ENCODE results near the gene HOXB5.

Gene HOXB5

DNA sequence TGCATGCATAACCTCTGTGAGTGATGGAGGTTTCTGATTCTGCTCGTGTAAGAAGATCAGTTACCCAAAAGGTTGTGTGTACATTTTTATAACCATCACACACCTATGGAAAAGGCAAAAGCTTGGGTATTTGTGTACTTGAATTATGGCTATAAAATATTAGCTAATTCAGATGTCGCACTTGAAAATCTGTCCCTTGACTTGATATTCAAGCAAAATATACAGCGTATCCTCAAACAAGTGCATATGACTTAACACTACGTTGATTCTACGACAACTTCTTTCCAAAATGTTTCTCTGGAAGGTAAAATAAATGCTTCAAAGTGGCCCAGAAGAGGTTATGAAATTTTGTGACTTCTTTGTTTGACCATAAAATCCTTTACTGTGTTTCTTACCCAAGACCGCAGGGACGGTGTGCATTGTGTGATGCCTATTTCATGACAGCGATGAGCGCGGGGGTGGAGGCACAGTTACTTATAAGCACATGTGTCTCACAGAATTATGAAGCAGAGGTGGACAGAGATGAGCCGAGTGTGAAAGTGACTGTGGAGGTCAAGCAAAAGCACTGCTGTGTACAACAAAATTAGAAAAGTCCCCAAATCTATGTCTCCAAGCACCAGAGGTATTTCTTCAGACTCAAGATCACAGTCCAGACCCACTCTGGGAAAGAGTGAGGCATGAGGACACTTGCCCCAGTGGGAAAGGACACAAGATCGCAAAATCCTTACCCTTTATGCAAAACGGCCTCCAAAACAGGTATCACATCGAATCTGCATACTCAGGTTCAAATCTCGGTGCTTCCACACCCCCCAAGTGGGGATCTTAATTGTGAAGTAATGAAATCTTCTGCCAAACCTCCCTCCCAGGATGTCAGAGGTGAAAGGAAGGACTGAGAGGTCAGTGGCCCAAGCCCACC is 36.7 kb upstream of the HOXB5 start:
- no peak for DNase-seq

DNA sequence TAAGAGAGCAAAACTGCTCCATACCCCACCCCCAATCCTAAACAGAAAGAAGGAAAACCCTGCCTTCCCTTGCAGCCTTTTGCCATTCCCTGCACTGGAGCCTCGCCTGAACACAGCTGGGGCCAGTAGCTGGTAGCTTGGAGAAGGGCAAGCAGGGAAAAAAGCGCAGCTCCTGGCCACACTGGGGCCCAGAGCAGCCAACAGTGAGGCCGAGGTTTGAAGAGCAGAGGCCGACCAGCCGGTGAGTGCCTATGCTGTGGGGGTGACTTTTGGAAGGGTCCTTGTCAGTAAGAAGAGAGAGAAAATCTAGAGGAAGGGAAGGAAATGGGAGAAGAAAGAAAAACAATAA is 35.8 kb upstream of the HOXB5 start:
- DNase-seq = no peak

DNA sequence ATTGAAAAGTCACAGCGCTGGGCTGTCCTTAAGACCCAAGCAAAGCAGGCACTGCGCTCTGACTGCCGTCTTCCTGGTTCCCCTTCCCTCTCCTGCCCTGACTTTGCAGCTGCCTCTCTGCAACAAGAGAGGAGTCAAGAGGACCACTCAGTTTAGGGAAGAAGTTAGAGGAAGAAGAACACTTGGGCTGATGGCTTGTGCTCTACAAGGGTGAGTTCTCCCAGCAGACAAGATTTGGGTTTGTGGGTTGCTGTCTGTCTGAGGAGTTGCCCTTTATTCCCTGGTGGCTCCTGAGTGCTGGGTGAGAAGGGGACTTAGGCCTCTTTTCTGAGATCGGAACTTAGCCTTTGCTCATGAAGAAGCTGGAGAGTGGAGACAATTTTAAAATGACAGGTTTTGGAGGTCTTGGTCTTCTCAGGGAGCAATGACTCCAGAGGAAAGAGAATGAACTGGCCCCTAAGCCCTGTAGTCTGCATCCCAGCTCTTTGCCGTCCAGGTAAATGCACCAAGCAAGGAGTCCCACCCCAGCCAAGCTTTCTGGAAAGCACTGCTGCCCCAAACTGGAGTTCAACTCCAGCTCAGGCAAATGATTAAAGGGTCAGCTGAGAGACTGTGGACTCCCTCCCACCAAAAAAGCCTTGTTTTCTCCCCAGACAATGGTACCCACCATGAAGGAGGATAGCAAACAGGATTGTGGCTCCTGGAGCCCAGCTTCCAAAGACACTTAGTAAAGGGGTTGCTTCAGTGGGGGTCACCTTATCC is 35.3 kb upstream of the HOXB5 start:
- no peak for DNase-seq

DNA sequence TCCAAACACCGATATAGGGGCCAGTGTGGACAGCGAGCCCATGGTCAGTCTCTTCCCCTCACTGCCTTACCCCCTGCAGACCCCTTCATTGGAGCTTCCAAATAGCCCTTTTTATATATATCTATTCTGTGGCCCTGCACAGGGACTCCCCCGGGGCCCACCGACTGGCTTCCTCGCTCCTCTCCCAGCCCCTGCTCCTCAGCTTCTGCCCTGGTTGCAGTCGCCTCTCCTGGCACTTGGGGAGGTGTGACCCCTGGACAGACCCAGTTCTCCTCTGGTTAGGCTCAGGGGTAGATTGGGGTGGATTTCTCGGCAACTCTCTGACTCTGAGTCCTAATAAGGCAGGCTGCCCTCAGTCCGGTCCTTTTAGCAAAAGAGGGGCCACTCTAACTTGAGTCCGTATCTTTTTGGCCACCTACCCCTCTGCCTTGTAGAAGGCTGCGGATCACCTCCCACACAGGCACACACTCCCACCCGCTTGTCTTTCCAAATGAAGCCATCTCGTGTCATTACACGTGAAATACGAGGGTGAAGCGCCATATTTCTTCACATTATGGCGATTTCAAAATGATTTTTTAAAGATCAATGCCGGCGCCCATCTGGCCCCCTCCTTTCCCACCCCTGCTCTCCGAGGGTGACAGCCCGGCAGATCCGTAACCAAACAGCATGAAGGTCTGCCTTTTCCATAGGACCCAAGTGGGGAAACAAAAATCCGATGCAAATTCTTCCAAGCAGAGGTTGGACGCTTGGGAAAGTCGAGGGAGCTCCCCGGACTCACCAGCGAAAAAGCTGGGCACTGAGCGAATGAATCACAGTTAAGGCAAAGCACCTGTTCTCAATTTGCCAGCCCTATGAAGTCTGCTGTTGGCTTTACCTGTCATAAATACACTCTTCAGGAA is 34.3 kb upstream of the HOXB5 start:
- DNase-seq = no peak

DNA sequence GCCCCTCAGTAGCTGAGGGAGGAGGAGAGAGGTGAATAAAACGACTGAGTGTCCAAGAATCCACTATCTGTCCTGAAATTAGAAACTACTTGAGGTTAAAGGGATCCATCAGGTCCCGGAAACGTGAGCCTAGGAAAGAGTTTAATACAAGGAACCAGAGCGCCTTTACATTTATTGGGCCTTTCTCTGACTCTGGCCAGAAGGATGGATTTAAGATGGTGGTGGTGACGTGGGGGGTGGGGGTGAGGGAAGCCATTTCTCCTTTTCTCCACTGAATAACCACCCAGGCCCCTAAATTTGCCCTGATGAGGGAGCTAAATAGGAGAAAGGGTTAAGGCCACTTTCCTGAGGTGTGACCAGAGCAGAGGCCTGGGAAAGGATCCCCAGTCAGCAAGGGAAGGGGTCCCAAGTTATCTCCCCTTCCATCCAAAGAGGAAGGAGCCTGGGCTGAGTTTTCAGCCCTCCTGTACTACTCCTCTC is 33.6 kb upstream of the HOXB5 start:
- no peak for DNase-seq

DNA sequence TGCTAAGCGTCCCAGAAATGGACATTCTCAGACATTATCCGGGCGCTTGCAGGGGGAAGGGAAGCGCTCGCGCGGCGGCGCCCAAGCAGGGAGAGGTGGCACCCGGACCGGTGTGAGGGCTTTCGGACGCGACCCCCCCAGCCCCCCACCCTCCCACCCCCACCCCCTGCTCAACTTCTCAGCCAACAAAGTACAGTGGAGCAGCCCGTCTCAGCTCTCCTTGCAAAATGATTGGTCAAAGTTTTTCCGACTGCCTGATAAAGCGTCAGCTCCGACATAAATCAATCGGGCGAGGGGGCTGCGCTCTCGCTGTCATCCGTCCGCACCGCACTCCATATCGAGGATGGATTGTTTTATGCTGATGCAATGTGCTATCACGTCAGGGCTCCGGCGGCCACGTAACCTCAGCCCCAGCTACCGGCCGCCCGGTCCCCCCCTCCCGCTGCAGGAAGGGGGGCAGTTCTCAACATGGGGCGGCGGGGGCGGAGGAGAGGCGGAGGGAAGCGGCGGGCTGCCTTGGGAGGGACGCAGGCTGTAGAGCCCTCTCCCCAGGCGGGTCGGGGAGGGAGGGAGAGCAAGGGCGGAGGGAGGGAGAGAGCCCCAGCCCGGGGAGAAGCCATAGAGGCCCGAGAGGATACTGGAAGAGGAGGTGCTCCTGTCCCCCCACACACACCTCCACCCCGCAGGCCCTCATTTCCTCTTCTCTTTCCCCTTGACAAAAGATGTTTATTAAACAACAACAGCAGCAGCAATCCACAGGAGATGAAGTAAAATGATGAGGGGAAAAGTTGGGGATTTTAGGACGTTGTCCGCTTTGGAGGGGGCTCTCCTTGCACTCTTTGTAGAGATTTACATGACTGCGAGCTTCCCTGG is 32.9 kb upstream of the HOXB5 start, which contains the start of gene HOXB9:
TSS of gene HOXB9 (minus strand) at position 114 of the 873 bp plus-strand sequence. CDS start at position 25, 89 bp downstream.
- DNase-seq = no peak

DNA sequence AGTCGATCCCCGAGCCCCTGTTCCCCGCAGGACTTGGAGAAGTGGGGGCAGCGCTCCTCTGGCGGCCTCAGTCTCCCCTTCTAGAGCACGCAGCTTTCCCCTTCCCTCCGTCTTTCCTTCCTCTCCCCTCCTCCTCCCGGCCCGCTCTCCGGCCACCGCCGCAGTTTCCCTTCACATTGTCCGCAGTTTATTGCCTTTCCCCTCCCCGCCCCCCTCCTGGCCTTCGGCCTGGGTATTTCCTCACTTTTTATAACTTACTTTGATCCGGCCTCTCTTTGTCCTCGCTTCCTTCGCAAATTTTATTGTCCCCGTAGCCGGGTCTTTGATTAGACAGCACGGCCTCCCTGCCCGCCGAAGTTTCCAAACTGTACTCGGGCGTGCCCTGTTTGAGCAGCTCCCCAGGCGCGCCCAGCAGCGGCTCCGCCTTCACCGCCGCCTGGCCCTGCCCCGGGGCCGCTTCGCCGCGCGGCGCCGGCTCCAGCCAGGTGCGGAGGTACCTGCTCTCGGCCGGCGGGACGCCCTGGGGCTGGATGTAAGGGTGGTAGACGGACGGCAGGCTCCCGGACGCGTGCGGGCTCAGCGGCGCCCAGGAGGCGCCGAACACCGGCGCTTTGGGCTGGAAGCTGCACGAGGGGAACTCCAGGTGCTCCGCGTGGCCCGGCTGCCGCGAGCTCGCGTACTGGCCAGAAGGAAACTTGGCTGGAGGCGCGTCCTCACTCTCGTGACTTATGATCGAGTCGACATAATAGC is 32.1 kb upstream of the HOXB5 start:
- DNase-seq = no peak

DNA sequence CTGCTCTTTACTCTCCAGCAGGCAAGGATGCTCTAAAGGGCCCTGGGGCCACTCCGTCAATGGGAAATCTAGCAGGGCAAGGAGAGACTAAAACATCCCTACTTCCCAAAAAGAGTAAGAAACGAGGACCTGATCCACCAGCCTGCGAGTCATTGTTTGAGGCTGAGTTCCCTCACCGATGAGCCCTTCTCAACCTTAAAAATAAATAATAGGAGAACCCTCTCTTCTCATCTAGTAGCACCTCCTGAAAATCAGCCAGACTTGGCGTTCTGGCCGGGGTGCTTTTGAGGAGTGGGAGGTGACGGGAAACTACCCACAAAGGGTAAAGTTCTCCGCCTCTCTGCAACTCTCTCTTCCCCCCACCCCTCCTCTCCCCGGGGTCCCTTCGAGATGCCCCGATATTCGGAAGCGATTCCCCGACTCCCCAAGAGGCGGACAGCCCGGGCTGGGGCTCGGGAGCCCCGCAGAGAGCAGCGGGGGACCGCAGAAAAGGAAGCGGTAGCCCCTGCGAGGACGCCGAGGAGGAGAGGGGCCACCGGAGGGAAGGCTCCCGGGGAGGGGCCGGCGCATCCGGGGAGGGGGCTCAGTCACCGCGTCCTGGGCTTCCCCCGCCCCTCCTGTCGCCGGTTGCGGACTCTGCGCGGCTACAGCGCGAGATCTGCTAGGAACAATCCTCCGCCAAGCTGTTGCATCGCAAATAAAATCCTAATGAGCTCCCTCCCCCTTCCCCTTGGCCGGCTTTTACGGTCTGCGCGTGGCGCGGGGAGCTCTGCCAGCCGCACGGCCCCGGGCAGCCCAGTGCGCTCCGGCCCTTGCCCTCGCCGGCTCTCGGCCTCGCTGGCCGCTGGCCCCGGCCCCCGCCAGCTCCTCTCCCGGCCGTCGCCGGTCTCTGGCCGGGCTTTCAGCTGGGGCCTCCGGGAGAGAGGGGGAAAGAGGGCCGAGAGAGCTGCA is 31.2 kb upstream of the HOXB5 start:
- DNase-seq = peak in 1 of 58 donors; percentile 2

DNA sequence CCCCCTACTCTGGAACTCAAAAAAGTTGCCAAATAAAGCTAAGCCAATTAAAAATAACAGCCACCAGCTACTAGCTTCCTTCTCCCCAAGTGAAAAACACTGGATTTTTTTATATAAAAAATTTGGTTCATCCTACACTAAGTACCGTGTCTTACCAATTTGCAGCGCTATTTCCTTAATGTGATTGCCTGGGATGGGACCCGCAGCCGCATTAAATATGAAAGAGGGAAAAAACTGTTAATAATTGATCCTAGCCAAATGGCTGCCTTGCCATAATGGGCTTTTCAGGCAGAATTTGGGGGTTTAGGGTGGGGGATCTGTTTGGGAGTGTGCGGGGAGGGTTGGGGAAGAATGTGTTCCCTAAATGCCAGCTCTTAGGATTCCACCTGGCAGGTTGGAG is 30.5 kb upstream of the HOXB5 start:
- no peak for DNase-seq

DNA sequence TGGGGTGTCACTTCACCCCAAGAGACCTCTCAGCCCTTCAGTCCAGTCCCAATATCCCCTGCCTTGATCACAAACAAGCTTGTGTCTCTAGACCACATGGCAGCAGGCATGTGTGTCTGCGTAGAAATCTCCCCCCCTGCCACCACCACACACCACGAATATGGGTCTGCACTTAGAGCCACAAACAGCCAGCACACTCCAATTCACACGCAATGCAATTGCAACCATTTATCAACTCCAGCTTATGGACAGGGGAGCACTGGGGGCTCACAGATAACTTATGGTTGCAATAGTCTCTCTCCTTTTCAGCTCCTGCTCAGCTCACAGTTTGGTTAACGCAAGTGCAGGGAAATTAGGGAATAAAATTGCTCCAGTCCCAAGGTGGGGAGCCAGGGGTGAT is 30.0 kb upstream of the HOXB5 start:
- no peak for DNase-seq

DNA sequence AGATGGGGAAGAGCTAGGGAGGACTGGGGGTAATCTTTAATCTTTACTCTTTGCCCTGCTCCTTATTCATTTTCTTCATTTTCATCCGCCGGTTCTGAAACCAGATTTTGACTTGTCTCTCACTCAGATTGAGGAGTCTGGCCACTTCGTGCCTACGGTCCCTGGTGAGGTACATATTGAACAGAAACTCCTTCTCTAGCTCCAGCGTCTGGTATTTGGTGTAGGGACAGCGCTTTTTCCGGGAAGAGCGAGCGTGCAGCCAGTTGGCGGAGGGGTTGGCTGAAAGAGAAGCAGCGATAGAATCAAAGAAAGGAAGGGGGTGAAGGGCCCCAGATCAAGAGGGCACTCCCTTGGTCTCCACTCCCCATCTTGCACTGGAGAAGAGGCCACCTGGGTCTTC is 29.3 kb upstream of the HOXB5 start:
- DNase-seq = no peak

DNA sequence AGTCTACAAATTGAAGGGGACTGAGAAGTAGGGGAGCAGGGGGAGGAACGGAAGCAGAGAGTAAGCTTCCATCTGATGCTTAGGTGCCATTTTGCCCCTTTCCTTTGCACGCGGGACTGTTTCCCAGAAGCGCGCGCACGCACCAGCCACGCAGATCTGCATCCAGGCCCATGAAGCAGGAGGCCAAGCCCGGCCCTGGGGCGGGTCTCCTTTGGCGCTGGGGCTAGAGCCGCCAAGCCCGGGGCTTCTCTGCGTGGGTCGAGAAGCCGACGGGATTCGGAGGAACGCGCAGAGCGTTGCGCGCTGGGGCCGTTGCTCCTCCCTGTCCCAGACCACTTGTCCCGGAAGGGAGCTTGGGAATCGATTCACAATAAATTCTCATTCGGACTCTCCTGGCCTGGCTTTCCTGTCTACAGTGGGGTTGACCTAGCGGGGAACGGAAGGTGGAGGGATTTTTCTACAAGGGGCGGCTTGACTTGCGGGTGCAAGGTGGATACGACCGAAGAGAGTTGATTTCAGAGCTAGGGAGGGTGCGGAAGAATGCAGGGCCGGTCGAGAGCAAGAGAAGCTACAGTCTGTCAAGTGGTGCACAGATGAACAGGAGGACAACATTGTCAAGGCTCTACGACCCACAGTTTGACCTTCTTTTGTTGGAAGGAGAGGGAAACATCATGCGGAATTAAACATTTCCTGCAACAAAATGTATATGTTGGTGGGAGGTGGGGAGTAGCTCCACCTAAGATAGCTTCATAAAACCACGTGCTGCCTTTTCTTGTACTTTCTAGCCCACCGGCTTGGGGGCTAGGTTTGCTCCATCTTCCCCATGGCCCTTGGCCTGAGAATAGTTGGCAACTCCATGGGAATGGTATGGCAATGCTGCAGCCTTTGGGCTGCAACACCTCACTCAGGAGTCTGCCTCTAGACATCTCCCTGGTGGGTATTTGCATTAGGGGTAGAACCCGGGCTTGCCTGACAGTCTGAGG is 28.1 kb upstream of the HOXB5 start:
- no peak for DNase-seq

DNA sequence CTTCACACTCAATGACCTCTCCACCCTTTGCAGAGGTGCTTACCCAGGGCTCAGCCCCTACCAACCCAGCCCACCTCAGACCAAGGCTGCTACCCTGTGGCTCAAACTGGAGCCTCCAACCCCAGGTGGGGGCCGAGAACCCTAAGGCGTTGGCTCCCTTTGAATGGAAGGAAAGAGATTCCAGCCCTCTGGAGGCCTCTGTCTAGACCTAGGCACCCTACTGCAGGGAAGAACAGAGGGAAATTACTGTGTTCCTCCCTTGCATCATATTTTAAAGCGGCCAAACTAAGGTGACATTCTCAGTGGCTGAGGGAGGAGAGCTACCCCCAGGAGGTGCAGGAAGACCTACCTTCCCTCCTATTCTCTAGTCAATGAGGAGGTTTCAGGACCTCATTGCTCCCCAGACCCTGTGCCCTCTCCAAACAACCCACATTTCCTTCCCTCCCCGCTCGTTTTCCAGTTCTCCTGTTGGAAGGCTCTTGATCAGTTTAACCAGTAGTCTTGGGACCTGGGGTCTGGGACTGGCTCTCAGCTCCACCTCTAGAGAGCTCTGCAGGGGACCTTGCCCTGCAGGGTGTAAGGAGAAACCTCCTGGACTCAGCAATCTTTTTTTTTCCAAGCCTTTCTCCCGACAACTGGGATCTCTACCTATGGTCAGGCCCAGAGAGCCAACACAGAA is 27.0 kb upstream of the HOXB5 start:
- DNase-seq = no peak

DNA sequence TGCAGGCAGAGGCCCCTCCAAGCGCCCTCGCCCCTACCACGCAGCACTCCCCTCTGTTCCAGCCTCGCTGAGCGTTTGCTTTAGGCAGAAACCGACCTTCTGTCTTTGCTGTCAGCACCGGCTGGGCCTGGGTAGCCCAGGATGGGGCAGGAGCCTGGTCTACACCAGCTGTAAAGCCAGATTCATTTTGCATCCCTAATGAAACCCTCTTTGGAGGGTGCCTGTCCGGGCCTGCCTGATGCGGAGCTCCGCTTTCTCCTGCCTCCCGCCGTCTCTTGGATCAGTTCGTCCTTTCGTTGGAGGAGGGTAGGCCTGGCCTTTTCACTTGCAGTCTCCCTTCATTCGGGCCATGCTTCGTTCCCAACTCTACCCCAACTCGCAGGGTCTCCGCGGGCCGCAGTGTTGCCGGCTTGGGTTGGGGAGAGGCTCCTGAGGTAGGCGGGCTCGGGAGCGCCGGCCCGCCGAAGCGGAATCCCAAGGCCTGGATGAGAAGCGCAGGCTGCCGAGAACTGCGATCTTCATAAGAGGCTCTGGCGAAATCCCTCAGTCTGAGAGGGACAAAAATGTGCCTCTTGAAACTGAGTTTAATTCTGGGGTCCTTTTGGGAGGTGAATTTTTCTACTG is 26.4 kb upstream of the HOXB5 start:
- DNase-seq = no peak

DNA sequence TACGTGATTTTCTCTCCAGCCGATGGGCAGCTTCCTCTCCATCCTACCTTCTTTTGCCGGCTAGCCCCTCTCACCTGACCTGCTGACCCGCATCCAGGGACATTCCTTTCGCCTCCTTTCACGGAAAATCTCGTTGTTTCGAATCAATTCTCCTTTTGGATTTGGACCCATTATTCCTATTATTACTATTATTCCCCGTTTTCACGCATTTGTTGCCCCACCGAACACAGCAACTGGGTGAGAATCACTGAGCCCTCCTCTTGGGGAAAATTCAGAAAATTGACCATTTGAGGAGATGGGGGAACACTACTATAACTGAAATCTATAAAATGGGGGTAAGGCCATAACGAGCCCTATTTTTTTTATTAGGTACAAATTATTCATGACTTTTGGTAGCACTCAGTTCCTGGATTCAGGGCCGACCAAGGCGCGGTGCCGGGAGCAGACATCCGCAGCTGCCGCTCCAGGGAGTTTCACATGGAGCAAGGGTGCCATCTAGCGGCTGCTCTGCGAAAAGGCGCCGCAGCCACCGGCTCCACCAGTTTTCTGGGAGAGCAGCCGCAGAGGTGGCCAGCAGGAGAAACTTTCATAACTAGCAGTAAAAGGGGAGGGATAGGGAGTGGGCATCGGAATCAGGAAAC is 24.8 kb upstream of the HOXB5 start:
- DNase-seq = peak in 57 of 58 donors; percentile 7 to 89 (median 67)
